ENCODE measurements around the gene COL4A4. TPM values are rescaled to one million over a fixed set of nuclear protein-coding genes. Genes with fewer than 3 reads are reported as not detected.

Gene COL4A4
- total and polyA plus RNA-seq, 2 donors (not counting 3 experiments of a cell fraction or from before 2014, with no cell fraction given): not detected

GRCh38 chr2:227198866-227199265 is 34.9 kb upstream of the COL4A4 start:
- FAIRE-seq: no peak

DNA sequence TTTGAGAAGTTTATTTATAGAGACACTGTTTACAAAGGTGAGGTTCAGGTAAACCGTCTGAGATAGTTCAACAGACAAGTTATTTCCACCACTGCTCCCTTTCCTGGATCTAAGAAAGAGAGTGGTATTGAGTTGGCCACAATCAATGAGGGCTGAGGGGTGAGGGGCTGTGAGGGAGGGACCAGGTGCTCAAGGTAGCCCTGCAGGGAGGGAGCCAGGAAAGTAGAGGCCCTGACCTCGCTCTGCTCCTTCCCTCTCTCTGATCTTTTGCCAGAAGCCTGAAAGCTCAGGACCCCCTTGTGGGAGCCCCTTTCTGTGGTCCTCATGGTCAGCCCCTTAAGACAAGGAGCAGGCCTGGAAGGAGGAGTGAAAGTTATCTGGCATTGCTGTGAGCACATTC is 30.2 kb upstream of the COL4A4 start:
- dilution Hi-C loops (cut with MboI; ENCODE audit: extremely low pct_ligation_motif_present, low sequenced_read_pairs) (no loop called here), intact Hi-C loops (cut with micrococcal nuclease) (no loop called here)
- H3K27me3 ChIP-seq (ENCODE audit: control insufficient read depth in 2 of 2, insufficient read depth in 2 of 2, low read length in 2 of 2): no peaks in the 10 kb centered on the region
- no peak overlapping the region for H3K9ac ChIP-seq (replicated peaks; ENCODE audit: extremely low read depth, insufficient read depth, low read length)
- BruUV-seq (replicated peaks): no TSS peak
- TF ChIP-seq, protein P1, sequence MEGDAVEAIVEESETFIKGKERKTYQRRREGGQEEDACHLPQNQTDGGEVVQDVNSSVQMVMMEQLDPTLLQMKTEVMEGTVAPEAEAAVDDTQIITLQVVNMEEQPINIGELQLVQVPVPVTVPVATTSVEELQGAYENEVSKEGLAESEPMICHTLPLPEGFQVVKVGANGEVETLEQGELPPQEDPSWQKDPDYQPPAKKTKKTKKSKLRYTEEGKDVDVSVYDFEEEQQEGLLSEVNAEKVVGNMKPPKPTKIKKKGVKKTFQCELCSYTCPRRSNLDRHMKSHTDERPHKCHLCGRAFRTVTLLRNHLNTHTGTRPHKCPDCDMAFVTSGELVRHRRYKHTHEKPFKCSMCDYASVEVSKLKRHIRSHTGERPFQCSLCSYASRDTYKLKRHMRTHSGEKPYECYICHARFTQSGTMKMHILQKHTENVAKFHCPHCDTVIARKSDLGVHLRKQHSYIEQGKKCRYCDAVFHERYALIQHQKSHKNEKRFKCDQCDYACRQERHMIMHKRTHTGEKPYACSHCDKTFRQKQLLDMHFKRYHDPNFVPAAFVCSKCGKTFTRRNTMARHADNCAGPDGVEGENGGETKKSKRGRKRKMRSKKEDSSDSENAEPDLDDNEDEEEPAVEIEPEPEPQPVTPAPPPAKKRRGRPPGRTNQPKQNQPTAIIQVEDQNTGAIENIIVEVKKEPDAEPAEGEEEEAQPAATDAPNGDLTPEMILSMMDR (IDR thresholded peaks at IDR 0.05; ENCODE audit: extremely low read depth in 1 of 2, insufficient read depth in 1 of 2, low read depth in 1 of 2, low read length in 2 of 2): no peak
- no peak for TF ChIP-seq POLR2AphosphoS5 (IDR thresholded peaks at IDR 0.05; ENCODE audit: insufficient read depth, low read depth, low read length)
- TF ChIP-seq FOS (IDR thresholded peaks at IDR 0.05; ENCODE audit: borderline replicate concordance, insufficient read depth, low read length): no peak
- TF ChIP-seq MAX (IDR thresholded peaks at IDR 0.05; ENCODE audit: insufficient read depth, insufficient read length): no peak
- TF ChIP-seq JUN (IDR thresholded peaks at IDR 0.05; ENCODE audit: borderline replicate concordance, insufficient read depth, insufficient read length, low read depth): no peak
- no peak for TF ChIP-seq EZH2 (IDR thresholded peaks at IDR 0.05; ENCODE audit: borderline replicate concordance, low read depth, low read length, severe bottlenecking)
- no peak for TF ChIP-seq MYC (IDR thresholded peaks at IDR 0.05; ENCODE audit: low read depth, low read length)
- no peak for TF ChIP-seq POLR2A (IDR thresholded peaks at IDR 0.05; ENCODE audit: low read depth, low read length)
- TF ChIP-seq GATA2 (IDR thresholded peaks at IDR 0.05; ENCODE audit: insufficient read depth, insufficient read length, low read depth, low read length): no peak
- no peak overlapping the region for H2AFZ ChIP-seq (ENCODE audit: low read depth, low read length)
- no peak overlapping the region for H3K4me2 ChIP-seq (ENCODE audit: insufficient read depth, low read length)
- no peak overlapping the region for H3K27ac ChIP-seq (ENCODE audit: insufficient read depth, low read depth, low read length)
- no peaks in the 10 kb centered on the region for H4K20me1 ChIP-seq (replicated peaks; ENCODE audit: control insufficient read depth, extremely low read depth, insufficient read depth, low read length)
- H3K79me2 ChIP-seq (ENCODE audit: control insufficient read depth, insufficient read depth, low read length): no peaks in the 10 kb centered on the region
- no peaks in the 10 kb centered on the region for H3K36me3 ChIP-seq (ENCODE audit: control insufficient read depth in 2 of 2, extremely low read depth in 1 of 2, insufficient read depth in 2 of 2, low read length in 2 of 2)
- H3K4me1 ChIP-seq (ENCODE audit: control insufficient read depth, extremely low read depth, insufficient read depth, low read length): no peaks in the 10 kb centered on the region
- H3K4me3 ChIP-seq (replicated peaks in 1 of 3; ENCODE audit: insufficient read depth in 1 of 3, low read depth in 1 of 3, low read length in 3 of 3): no peak overlapping the region
- H3K9me3 ChIP-seq (replicated peaks; ENCODE audit: control insufficient read depth, insufficient read depth, low read length): peaks cover 1% of the 10 kb centered on the region
- ChIA-PET POLR2A (no interaction called here), CTCF (no interaction called here)
- FAIRE-seq (no peak), DNase-seq (ENCODE audit: low read depth, low spot score) (no peak)
- H3K9me1 ChIP-seq (replicated peaks; ENCODE audit: control insufficient read depth, extremely low read depth, insufficient read depth, low read length): no peaks in the 10 kb centered on the region

More at GRCh38 chr2:227198866-227199265, 34.9 kb upstream of the COL4A4 start:
- TF ChIP-seq EZH2 (IDR thresholded peaks at IDR 0.05; ENCODE audit: borderline replicate concordance, low read depth, low read length, severe bottlenecking): no peak
- no TSS peak for BruUV-seq (replicated peaks)
- dilution Hi-C loops (cut with MboI; ENCODE audit: extremely low pct_ligation_motif_present, low sequenced_read_pairs) (no loop called here), intact Hi-C loops (cut with micrococcal nuclease) (no loop called here)
- no peak for DNase-seq (ENCODE audit: low read depth, low spot score)
- no peaks in the 10 kb centered on the region for H3K9me1 ChIP-seq (replicated peaks; ENCODE audit: control insufficient read depth, extremely low read depth, insufficient read depth, low read length)
- H3K4me2 ChIP-seq (ENCODE audit: insufficient read depth, low read length): no peak overlapping the region
- CTCF ChIA-PET: no interaction called here
- no peak overlapping the region for H3K4me3 ChIP-seq (replicated peaks in 1 of 3; ENCODE audit: insufficient read depth in 1 of 3, low read depth in 1 of 3, low read length in 3 of 3)
- no peaks in the 10 kb centered on the region for H3K36me3 ChIP-seq (ENCODE audit: control insufficient read depth in 2 of 2, extremely low read depth in 1 of 2, insufficient read depth in 2 of 2, low read length in 2 of 2)
- no peak overlapping the region for H3K9ac ChIP-seq (replicated peaks; ENCODE audit: extremely low read depth, insufficient read depth, low read length)
- H3K9me3 ChIP-seq (replicated peaks; ENCODE audit: control insufficient read depth, insufficient read depth, low read length): peaks cover 1% of the 10 kb centered on the region
- no peaks in the 10 kb centered on the region for H3K27me3 ChIP-seq (ENCODE audit: control insufficient read depth in 2 of 2, insufficient read depth in 2 of 2, low read length in 2 of 2)
- H2AFZ ChIP-seq (ENCODE audit: low read depth, low read length): no peak overlapping the region
- H3K4me1 ChIP-seq (ENCODE audit: control insufficient read depth, extremely low read depth, insufficient read depth, low read length): no peaks in the 10 kb centered on the region
- no peaks in the 10 kb centered on the region for H4K20me1 ChIP-seq (replicated peaks; ENCODE audit: control insufficient read depth, extremely low read depth, insufficient read depth, low read length)
- H3K27ac ChIP-seq (ENCODE audit: insufficient read depth, low read depth, low read length): no peak overlapping the region
- no peaks in the 10 kb centered on the region for H3K79me2 ChIP-seq (ENCODE audit: control insufficient read depth, insufficient read depth, low read length)
- POLR2A ChIA-PET: no interaction called here
